HL-60 (cell line): ENCODE data around the gene MAML1.

ENCODE experiments used
- GABPA ChIP-seq: IDR thresholded peaks from 2 replicates; pipeline ENCODE4 v1.6.1; 2012; ENCODE audit warnings: low read depth
- POLR2AphosphoS5 ChIP-seq: IDR thresholded peaks from 2 replicates; pipeline ENCODE4 v1.6.1; 2012; ENCODE audit warnings: low read depth
- SPI1 ChIP-seq: IDR thresholded peaks from 2 replicates; pipeline ENCODE4 v1.6.1; 2012; ENCODE audit warnings: low read depth, mild to moderate bottlenecking, borderline replicate concordance
- TF ChIP-seq, protein P1 (sequence below): IDR thresholded peaks from one replicate; pipeline ENCODE4 v1.5.1; 2011; ENCODE audit warnings: low read length, control low read depth, inconsistent platforms; ENCODE audit not compliant: insufficient read depth

GRCh38 chr5:179819296-179820126 lies 86.9 kb downstream of the MAML1 start:
- TF ChIP-seq, protein P1, sequence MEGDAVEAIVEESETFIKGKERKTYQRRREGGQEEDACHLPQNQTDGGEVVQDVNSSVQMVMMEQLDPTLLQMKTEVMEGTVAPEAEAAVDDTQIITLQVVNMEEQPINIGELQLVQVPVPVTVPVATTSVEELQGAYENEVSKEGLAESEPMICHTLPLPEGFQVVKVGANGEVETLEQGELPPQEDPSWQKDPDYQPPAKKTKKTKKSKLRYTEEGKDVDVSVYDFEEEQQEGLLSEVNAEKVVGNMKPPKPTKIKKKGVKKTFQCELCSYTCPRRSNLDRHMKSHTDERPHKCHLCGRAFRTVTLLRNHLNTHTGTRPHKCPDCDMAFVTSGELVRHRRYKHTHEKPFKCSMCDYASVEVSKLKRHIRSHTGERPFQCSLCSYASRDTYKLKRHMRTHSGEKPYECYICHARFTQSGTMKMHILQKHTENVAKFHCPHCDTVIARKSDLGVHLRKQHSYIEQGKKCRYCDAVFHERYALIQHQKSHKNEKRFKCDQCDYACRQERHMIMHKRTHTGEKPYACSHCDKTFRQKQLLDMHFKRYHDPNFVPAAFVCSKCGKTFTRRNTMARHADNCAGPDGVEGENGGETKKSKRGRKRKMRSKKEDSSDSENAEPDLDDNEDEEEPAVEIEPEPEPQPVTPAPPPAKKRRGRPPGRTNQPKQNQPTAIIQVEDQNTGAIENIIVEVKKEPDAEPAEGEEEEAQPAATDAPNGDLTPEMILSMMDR = no peak
- TF ChIP-seq POLR2AphosphoS5 = no peak; the same call in 1 of the 2 replicates
- TF ChIP-seq GABPA = no peak
- TF ChIP-seq SPI1 = no peak
